GM23248 (cell line): ENCODE data around the gene ATP8B3.

Experiments
- EZH2 ChIP-seq: fragments of 200-600 bp; sonication (generic); IDR thresholded peaks from 2 replicates; pipeline ENCODE4 v1.6.1; 2018; ENCODE audit warnings: antibody characterized with exemption, mild to moderate bottlenecking; ENCODE audit not compliant: insufficient read depth, poor library complexity, severe bottlenecking
- EZH2phosphoT487 ChIP-seq: fragments of 200-600 bp; sonication (generic); IDR thresholded peaks from 2 replicates; pipeline ENCODE4 v1.6.1; 2018; ENCODE audit warnings: antibody characterized with exemption, moderate library complexity, mild to moderate bottlenecking, low read depth; ENCODE audit not compliant: insufficient read depth

GRCh38 chr19:1770866-1771576 lies 41.1 kb downstream of the ATP8B3 start:
- TF ChIP-seq EZH2 (no peak), EZH2phosphoT487 (no peak)
